Ishikawa (cell line): Measurements from ENCODE around the gene IFNE.

ENCODE experiments used
- CEBPB ChIP-seq: IDR thresholded peaks from 2 replicates; pipeline ENCODE4 v1.6.1; 2012
- CREB1 ChIP-seq: IDR thresholded peaks from 2 replicates; pipeline ENCODE4 v1.6.1; 2012; ENCODE audit warnings: low read depth
- EGR1 ChIP-seq: IDR thresholded peaks from 2 replicates; pipeline ENCODE4 v1.6.1; 2012
- EP300 ChIP-seq: IDR thresholded peaks from 2 replicates; pipeline ENCODE4 v1.6.1; 2012; ENCODE audit warnings: borderline replicate concordance
- FOXM1 ChIP-seq: IDR thresholded peaks from 2 replicates; pipeline ENCODE4 v1.6.1; 2012; ENCODE audit warnings: low read depth, borderline replicate concordance
- NFIC ChIP-seq: IDR thresholded peaks from 2 replicates; pipeline ENCODE4 v1.6.1; 2012
- RAD21 ChIP-seq: IDR thresholded peaks from 2 replicates; pipeline ENCODE4 v1.6.1; 2012; ENCODE audit warnings: low read depth
- TAF1 ChIP-seq: IDR thresholded peaks from 2 replicates; pipeline ENCODE4 v1.6.1; 2012; ENCODE audit warnings: low read depth, mild to moderate bottlenecking
- YY1 ChIP-seq: IDR thresholded peaks from 2 replicates; pipeline ENCODE4 v1.6.1; 2012; ENCODE audit warnings: low read depth
- ZBTB7A ChIP-seq: IDR thresholded peaks from 2 replicates; pipeline ENCODE4 v1.6.1; 2012; ENCODE audit warnings: low read depth
- TF ChIP-seq, protein P1 (sequence below): IDR thresholded peaks from 2 replicates; pipeline ENCODE4 v1.6.1; 2012; ENCODE audit warnings: low read depth, mild to moderate bottlenecking
- TF ChIP-seq, protein P2 (sequence below): IDR thresholded peaks from 2 replicates; pipeline ENCODE4 v1.6.1; 2012

DNA sequence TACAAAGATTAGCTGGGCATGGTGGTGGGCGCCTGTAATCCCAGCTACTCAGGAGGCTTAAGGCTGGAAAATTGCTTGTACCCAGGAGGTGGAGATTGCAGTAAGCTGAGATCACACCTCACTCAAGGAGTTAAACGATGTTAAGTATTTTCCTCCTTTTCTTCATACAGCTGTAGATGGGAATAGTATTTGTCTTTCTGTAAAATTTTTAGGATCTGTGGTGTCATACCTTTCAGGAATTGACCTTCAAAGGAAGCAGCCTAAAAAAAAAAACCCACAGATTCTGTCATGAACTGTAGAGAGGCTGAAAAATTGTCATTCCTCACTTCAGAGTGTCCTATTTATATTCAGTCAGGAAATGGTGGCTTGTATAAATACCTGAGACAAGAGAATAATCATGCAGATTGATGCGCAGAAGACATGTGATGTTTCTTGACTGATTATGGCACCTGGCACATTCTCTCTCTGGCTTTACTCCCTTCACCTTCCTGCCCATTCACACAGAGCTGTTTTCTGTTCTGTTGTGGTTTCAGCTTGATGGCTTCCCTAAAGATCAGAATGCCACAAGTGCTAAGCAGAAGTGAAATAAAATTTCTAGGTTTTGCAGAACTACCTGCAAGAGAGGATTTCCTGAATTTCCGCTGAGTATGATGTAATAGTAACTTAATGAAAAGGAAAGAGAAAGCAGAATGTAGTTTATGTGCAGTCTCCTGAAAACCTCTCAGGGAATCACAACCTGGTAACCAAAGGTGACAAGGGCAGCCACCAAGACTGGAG lies 38.1 kb downstream of the IFNE start:
- TF ChIP-seq EP300: no peak
- TF ChIP-seq, protein P1, sequence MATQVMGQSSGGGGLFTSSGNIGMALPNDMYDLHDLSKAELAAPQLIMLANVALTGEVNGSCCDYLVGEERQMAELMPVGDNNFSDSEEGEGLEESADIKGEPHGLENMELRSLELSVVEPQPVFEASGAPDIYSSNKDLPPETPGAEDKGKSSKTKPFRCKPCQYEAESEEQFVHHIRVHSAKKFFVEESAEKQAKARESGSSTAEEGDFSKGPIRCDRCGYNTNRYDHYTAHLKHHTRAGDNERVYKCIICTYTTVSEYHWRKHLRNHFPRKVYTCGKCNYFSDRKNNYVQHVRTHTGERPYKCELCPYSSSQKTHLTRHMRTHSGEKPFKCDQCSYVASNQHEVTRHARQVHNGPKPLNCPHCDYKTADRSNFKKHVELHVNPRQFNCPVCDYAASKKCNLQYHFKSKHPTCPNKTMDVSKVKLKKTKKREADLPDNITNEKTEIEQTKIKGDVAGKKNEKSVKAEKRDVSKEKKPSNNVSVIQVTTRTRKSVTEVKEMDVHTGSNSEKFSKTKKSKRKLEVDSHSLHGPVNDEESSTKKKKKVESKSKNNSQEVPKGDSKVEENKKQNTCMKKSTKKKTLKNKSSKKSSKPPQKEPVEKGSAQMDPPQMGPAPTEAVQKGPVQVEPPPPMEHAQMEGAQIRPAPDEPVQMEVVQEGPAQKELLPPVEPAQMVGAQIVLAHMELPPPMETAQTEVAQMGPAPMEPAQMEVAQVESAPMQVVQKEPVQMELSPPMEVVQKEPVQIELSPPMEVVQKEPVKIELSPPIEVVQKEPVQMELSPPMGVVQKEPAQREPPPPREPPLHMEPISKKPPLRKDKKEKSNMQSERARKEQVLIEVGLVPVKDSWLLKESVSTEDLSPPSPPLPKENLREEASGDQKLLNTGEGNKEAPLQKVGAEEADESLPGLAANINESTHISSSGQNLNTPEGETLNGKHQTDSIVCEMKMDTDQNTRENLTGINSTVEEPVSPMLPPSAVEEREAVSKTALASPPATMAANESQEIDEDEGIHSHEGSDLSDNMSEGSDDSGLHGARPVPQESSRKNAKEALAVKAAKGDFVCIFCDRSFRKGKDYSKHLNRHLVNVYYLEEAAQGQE: no peak
- no peak for TF ChIP-seq RAD21
- no peak for TF ChIP-seq YY1
- no peak for TF ChIP-seq EGR1
- no peak for TF ChIP-seq CREB1
- no peak for TF ChIP-seq CEBPB
- TF ChIP-seq FOXM1: no peak
- no peak for TF ChIP-seq TAF1
- TF ChIP-seq NFIC: no peak
- TF ChIP-seq ZBTB7A: no peak
- TF ChIP-seq, protein P2, sequence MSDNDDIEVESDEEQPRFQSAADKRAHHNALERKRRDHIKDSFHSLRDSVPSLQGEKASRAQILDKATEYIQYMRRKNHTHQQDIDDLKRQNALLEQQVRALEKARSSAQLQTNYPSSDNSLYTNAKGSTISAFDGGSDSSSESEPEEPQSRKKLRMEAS: no peak
